ENCODE results near the gene SLCO4A1.

SLCO4A1 gene

GRCh38 chr20:62652894-62653305 lies 10.6 kb downstream of the SLCO4A1 start:
- H3K9ac ChIP-seq (ENCODE audit: low read depth in 1 of 2, low read length in 2 of 2) = peak overlapping the region; percentile 81 to 87
- no peaks in the 10 kb centered on the region for H3K9me3 ChIP-seq (ENCODE audit: control insufficient read depth in 1 of 2, low read length in 2 of 2)
- H3K27ac ChIP-seq (ENCODE audit: low read depth, low read length) = peak overlapping the region; percentile 99
- H3K4me1 ChIP-seq (ENCODE audit: control insufficient read depth in 1 of 2, insufficient read depth in 2 of 2, low read length in 2 of 2) = peaks cover 37 to 49% of the 10 kb centered on the region in 2 donors
- no peaks in the 10 kb centered on the region for H3K27me3 ChIP-seq (ENCODE audit: control insufficient read depth in 1 of 2, insufficient read depth in 2 of 2, low read length in 2 of 2)
- peaks cover 0 to 3% of the 10 kb centered on the region in 2 donors for H3K36me3 ChIP-seq (ENCODE audit: control insufficient read depth in 1 of 2, insufficient read depth in 2 of 2, low read length in 2 of 2)
- H3K4me3 ChIP-seq (ENCODE audit: low read depth in 1 of 2, low read length in 2 of 2) = peak overlapping the region; percentile 42 to 48

GRCh38 chr20:62653373-62653772 lies 11.1 kb downstream of the SLCO4A1 start:
- H3K4me1 ChIP-seq (ENCODE audit: control insufficient read depth in 1 of 2, insufficient read depth in 2 of 2, low read length in 2 of 2) = peaks cover 35 to 44% of the 10 kb centered on the region in 2 donors
- no peaks in the 10 kb centered on the region for H3K9me3 ChIP-seq (ENCODE audit: control insufficient read depth in 1 of 2, low read length in 2 of 2)
- peaks cover 0 to 3% of the 10 kb centered on the region in 2 donors for H3K36me3 ChIP-seq (ENCODE audit: control insufficient read depth in 1 of 2, insufficient read depth in 2 of 2, low read length in 2 of 2)
- no peak overlapping the region for H3K4me3 ChIP-seq (ENCODE audit: low read depth in 1 of 2, low read length in 2 of 2)
- H3K27me3 ChIP-seq (ENCODE audit: control insufficient read depth in 1 of 2, insufficient read depth in 2 of 2, low read length in 2 of 2) = no peaks in the 10 kb centered on the region
- H3K9ac ChIP-seq (ENCODE audit: low read depth in 1 of 2, low read length in 2 of 2) = peak overlapping the region; percentile 81 to 87
- peak overlapping the region; percentile 99 for H3K27ac ChIP-seq (ENCODE audit: low read depth, low read length)

- Histone ChIP-seq H3K9me3 (ENCODE audit: control insufficient read depth in 1 of 2, low read length in 2 of 2) (no peaks in the 10 kb centered on the region), H3K27ac (ENCODE audit: low read depth, low read length) (no peak overlapping the region), H3K36me3 (ENCODE audit: control insufficient read depth in 1 of 2, insufficient read depth in 2 of 2, low read length in 2 of 2) (peaks cover 0 to 3% of the 10 kb centered on the region in 2 donors), H3K4me1 (ENCODE audit: control insufficient read depth in 1 of 2, insufficient read depth in 2 of 2, low read length in 2 of 2) (peaks cover 35 to 39% of the 10 kb centered on the region in 2 donors), H3K4me3 (ENCODE audit: low read depth in 1 of 2, low read length in 2 of 2) (no peak overlapping the region), H3K9ac (ENCODE audit: low read depth in 1 of 2, low read length in 2 of 2) (no peak overlapping the region), H3K27me3 (ENCODE audit: control insufficient read depth in 1 of 2, insufficient read depth in 2 of 2, low read length in 2 of 2) (no peaks in the 10 kb centered on the region)
These were observed 11.8 kb downstream of the SLCO4A1 start for GRCh38 chr20:62653951-62654685.

- H3K27ac ChIP-seq (ENCODE audit: low read depth, low read length) = no peak overlapping the region
- H3K4me1 ChIP-seq (ENCODE audit: control insufficient read depth in 1 of 2, insufficient read depth in 2 of 2, low read length in 2 of 2) = peaks cover 25 to 36% of the 10 kb centered on the region in 2 donors
- H3K36me3 ChIP-seq (ENCODE audit: control insufficient read depth in 1 of 2, insufficient read depth in 2 of 2, low read length in 2 of 2) = peaks cover 0 to 3% of the 10 kb centered on the region in 2 donors
- H3K4me3 ChIP-seq (ENCODE audit: low read depth in 1 of 2, low read length in 2 of 2) = no peak overlapping the region
- no peak overlapping the region for H3K9ac ChIP-seq (ENCODE audit: low read depth in 1 of 2, low read length in 2 of 2)
- no peaks in the 10 kb centered on the region for H3K9me3 ChIP-seq (ENCODE audit: control insufficient read depth in 1 of 2, low read length in 2 of 2)
- no peaks in the 10 kb centered on the region for H3K27me3 ChIP-seq (ENCODE audit: control insufficient read depth in 1 of 2, insufficient read depth in 2 of 2, low read length in 2 of 2)
These were observed 13.2 kb downstream of the SLCO4A1 start for GRCh38 chr20:62655282-62656196.

DNA sequence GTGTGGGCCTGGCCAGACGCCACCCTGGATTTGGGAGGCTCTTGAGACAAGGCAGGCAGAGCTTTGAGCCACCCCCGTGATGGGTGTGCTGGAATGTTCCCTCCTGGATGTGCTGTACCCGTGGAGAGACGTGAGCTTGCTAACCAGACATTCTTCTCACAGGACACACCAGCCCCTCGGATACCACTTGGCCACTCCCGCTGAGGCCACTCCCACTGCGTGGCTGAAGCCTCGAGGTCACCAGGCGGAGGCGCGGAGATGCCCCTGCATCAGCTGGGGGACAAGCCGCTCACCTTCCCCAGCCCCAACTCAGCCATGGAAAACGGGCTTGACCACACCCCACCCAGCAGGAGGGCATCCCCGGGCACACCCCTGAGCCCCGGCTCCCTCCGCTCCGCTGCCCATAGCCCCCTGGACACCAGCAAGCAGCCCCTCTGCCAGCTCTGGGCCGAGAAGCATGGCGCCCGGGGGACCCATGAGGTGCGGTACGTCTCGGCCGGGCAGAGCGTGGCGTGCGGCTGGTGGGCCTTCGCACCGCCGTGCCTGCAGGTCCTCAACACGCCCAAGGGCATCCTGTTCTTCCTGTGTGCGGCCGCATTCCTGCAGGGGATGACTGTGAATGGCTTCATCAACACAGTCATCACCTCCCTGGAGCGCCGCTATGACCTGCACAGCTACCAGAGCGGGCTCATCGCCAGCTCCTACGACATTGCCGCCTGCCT lies 14.1 kb downstream of the SLCO4A1 start:
- H3K27ac ChIP-seq (ENCODE audit: low read depth, low read length) = no peak overlapping the region
- H3K27me3 ChIP-seq (ENCODE audit: control insufficient read depth in 1 of 2, insufficient read depth in 2 of 2, low read length in 2 of 2) = no peaks in the 10 kb centered on the region
- no peaks in the 10 kb centered on the region for H3K9me3 ChIP-seq (ENCODE audit: control insufficient read depth in 1 of 2, low read length in 2 of 2)
- H3K36me3 ChIP-seq (ENCODE audit: control insufficient read depth in 1 of 2, insufficient read depth in 2 of 2, low read length in 2 of 2) = peaks cover 0 to 3% of the 10 kb centered on the region in 2 donors
- no peak overlapping the region for H3K4me3 ChIP-seq (ENCODE audit: low read depth in 1 of 2, low read length in 2 of 2)
- H3K9ac ChIP-seq (ENCODE audit: low read depth in 1 of 2, low read length in 2 of 2) = no peak overlapping the region
- peaks cover 17 to 28% of the 10 kb centered on the region in 2 donors for H3K4me1 ChIP-seq (ENCODE audit: control insufficient read depth in 1 of 2, insufficient read depth in 2 of 2, low read length in 2 of 2)

DNA sequence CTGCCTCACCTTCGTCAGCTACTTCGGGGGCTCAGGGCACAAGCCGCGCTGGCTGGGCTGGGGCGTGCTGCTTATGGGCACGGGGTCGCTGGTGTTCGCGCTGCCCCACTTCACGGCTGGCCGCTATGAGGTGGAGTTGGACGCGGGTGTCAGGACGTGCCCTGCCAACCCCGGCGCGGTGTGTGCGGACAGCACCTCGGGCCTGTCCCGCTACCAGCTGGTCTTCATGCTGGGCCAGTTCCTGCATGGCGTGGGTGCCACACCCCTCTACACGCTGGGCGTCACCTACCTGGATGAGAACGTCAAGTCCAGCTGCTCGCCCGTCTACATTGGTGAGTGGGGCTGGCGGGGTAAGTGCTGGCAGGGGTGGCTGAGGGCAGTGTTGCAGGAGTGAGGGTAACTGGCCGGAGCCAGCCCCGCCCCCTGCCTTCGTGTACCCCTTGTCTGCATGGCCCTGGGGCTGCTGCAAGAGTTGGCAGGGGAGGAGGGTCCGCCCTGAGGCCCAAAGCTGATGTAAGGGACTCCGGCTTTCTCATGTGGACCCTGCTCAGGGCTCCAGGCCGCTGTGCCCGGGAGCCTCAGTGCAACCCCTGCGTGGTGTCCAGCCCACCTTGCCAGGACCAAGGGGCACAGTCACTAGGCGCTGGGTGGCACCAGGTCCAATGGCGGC lies 14.8 kb downstream of the SLCO4A1 start:
- Histone ChIP-seq H3K27me3 (ENCODE audit: control insufficient read depth in 1 of 2, insufficient read depth in 2 of 2, low read length in 2 of 2) (no peaks in the 10 kb centered on the region), H3K4me3 (ENCODE audit: low read depth in 1 of 2, low read length in 2 of 2) (no peak overlapping the region), H3K4me1 (ENCODE audit: control insufficient read depth in 1 of 2, insufficient read depth in 2 of 2, low read length in 2 of 2) (peaks cover 13 to 28% of the 10 kb centered on the region in 2 donors), H3K9ac (ENCODE audit: low read depth in 1 of 2, low read length in 2 of 2) (no peak overlapping the region), H3K9me3 (ENCODE audit: control insufficient read depth in 1 of 2, low read length in 2 of 2) (no peaks in the 10 kb centered on the region), H3K36me3 (ENCODE audit: control insufficient read depth in 1 of 2, insufficient read depth in 2 of 2, low read length in 2 of 2) (peaks cover 0 to 3% of the 10 kb centered on the region in 2 donors), H3K27ac (ENCODE audit: low read depth, low read length) (no peak overlapping the region)

- Histone ChIP-seq H3K9me3 (ENCODE audit: control insufficient read depth in 1 of 2, low read length in 2 of 2) (no peaks in the 10 kb centered on the region), H3K4me1 (ENCODE audit: control insufficient read depth in 1 of 2, insufficient read depth in 2 of 2, low read length in 2 of 2) (peaks cover 10 to 25% of the 10 kb centered on the region in 2 donors), H3K9ac (ENCODE audit: low read depth in 1 of 2, low read length in 2 of 2) (no peak overlapping the region), H3K36me3 (ENCODE audit: control insufficient read depth in 1 of 2, insufficient read depth in 2 of 2, low read length in 2 of 2) (peaks cover 0 to 3% of the 10 kb centered on the region in 2 donors), H3K4me3 (ENCODE audit: low read depth in 1 of 2, low read length in 2 of 2) (no peak overlapping the region), H3K27ac (ENCODE audit: low read depth, low read length) (no peak overlapping the region), H3K27me3 (ENCODE audit: control insufficient read depth in 1 of 2, insufficient read depth in 2 of 2, low read length in 2 of 2) (no peaks in the 10 kb centered on the region)
These were observed 15.3 kb downstream of the SLCO4A1 start for GRCh38 chr20:62657589-62657942.

- Histone ChIP-seq H3K9ac (ENCODE audit: low read depth in 1 of 2, low read length in 2 of 2) (no peak overlapping the region), H3K27me3 (ENCODE audit: control insufficient read depth in 1 of 2, insufficient read depth in 2 of 2, low read length in 2 of 2) (no peaks in the 10 kb centered on the region), H3K36me3 (ENCODE audit: control insufficient read depth in 1 of 2, insufficient read depth in 2 of 2, low read length in 2 of 2) (peaks cover 0 to 3% of the 10 kb centered on the region in 2 donors), H3K4me1 (ENCODE audit: control insufficient read depth in 1 of 2, insufficient read depth in 2 of 2, low read length in 2 of 2) (peaks cover 6 to 21% of the 10 kb centered on the region in 2 donors), H3K9me3 (ENCODE audit: control insufficient read depth in 1 of 2, low read length in 2 of 2) (no peaks in the 10 kb centered on the region), H3K27ac (ENCODE audit: low read depth, low read length) (no peak overlapping the region), H3K4me3 (ENCODE audit: low read depth in 1 of 2, low read length in 2 of 2) (no peak overlapping the region)
These were observed 15.7 kb downstream of the SLCO4A1 start for GRCh38 chr20:62657956-62658355.

GRCh38 chr20:62658593-62659178 lies 16.4 kb downstream of the SLCO4A1 start:
- Histone ChIP-seq H3K4me3 (ENCODE audit: low read depth in 1 of 2, low read length in 2 of 2) (no peak overlapping the region), H3K27ac (ENCODE audit: low read depth, low read length) (no peak overlapping the region), H3K4me1 (ENCODE audit: control insufficient read depth in 1 of 2, insufficient read depth in 2 of 2, low read length in 2 of 2) (peaks cover 0 to 14% of the 10 kb centered on the region in 2 donors), H3K9me3 (ENCODE audit: control insufficient read depth in 1 of 2, low read length in 2 of 2) (no peaks in the 10 kb centered on the region), H3K36me3 (ENCODE audit: control insufficient read depth in 1 of 2, insufficient read depth in 2 of 2, low read length in 2 of 2) (peaks cover 0 to 3% of the 10 kb centered on the region in 2 donors), H3K9ac (ENCODE audit: low read depth in 1 of 2, low read length in 2 of 2) (no peak overlapping the region), H3K27me3 (ENCODE audit: control insufficient read depth in 1 of 2, insufficient read depth in 2 of 2, low read length in 2 of 2) (no peaks in the 10 kb centered on the region)

All from duodenal mucosa (tissue), 2 donors.